ENCODE results near the gene DOCK10. TPM values are rescaled to one million over a fixed set of nuclear protein-coding genes. Genes with fewer than 3 reads are reported as not detected.

DOCK10 gene
- total RNA-seq, 4 donors from 2014 or later, result 8.1 to 35.4 (median 17.2) TPM

DNA sequence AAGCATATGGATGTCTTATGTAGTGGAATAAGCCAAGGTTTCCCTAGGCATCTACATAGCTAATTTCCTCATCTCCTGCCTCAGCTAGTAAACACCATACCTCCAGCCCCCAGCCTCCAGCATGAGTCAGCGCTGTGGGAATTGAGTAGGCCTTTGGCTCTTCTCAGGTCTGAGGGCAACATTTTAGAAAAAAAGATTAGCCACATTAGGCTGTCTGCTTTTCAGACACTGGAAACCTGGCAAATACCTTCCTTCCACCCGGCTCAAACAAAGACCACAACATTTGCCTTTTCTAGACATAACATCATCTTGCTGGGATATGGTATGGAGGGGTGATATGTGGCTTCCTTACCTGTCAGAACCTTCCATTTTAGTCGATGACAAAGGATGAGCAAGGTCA lies 320.0 kb downstream of the DOCK10 start:
- Histone ChIP-seq H3K9me3 (no peaks in the 10 kb centered on the region), H3K36me3 (no peaks in the 10 kb centered on the region), H3K27me3 (no peaks in the 10 kb centered on the region), H3K4me3 (no peak overlapping the region), H3K4me1 (peaks cover 4% of the 10 kb centered on the region), H3K27ac (no peak overlapping the region)
- no peak for DNase-seq (ENCODE audit: low spot score in 2 of 2)
- TF ChIP-seq POLR2AphosphoS5 (IDR thresholded peaks at IDR 0.05), result no peak
- TF ChIP-seq, protein P1, sequence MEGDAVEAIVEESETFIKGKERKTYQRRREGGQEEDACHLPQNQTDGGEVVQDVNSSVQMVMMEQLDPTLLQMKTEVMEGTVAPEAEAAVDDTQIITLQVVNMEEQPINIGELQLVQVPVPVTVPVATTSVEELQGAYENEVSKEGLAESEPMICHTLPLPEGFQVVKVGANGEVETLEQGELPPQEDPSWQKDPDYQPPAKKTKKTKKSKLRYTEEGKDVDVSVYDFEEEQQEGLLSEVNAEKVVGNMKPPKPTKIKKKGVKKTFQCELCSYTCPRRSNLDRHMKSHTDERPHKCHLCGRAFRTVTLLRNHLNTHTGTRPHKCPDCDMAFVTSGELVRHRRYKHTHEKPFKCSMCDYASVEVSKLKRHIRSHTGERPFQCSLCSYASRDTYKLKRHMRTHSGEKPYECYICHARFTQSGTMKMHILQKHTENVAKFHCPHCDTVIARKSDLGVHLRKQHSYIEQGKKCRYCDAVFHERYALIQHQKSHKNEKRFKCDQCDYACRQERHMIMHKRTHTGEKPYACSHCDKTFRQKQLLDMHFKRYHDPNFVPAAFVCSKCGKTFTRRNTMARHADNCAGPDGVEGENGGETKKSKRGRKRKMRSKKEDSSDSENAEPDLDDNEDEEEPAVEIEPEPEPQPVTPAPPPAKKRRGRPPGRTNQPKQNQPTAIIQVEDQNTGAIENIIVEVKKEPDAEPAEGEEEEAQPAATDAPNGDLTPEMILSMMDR (IDR thresholded peaks at IDR 0.05), result no peak
- no peak for TF ChIP-seq POLR2A (IDR thresholded peaks at IDR 0.05)
- no peak for TF ChIP-seq EP300 (IDR thresholded peaks at IDR 0.05)
- WGBS, result 84% methylated on average over 3 of the region's 3 CpGs

GRCh38 chr2:224716921-224717320 lies 325.3 kb downstream of the DOCK10 start:
- TF ChIP-seq POLR2A (IDR thresholded peaks at IDR 0.05), result no peak
- TF ChIP-seq POLR2AphosphoS5 (IDR thresholded peaks at IDR 0.05), result no peak
- TF ChIP-seq EP300 (IDR thresholded peaks at IDR 0.05), result no peak
- TF ChIP-seq, protein P1 (IDR thresholded peaks at IDR 0.05), result no peak
- WGBS, result 92% methylated on average over 2 of the region's 2 CpGs
- Histone ChIP-seq H3K27me3 (no peaks in the 10 kb centered on the region), H3K9me3 (no peaks in the 10 kb centered on the region), H3K4me3 (no peak overlapping the region), H3K4me1 (no peaks in the 10 kb centered on the region), H3K36me3 (no peaks in the 10 kb centered on the region), H3K27ac (no peak overlapping the region)
- DNase-seq (ENCODE audit: low spot score in 2 of 2), result no peak

DNA sequence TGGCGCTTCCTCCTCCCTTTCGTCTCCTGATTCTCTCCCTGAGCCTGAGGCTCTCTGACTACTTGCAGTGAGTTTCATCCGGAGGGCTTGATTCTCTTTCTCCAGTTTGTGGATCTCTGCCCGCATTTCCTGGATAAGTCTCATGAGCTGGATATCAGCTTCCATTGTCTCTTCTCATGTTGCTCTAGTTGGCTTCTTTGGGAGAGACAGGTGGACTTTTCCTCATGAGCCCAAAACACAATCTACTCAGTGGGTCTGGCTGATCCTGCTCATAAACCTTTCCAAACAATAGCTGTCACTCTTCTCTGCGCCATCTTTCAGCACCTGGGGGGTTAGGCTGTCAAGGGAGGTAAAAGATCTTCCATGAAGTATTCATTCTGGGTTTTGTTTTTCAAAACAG lies 326.1 kb downstream of the DOCK10 start, which contains the start of gene CCDC195:
Gene CCDC195, minus strand, starts transcription at position 165 of the 400 bp plus-strand sequence. Its CDS starts 0 bp downstream, at position 165.
- Histone ChIP-seq H3K4me1 (no peaks in the 10 kb centered on the region), H3K27me3 (no peaks in the 10 kb centered on the region), H3K4me3 (no peak within 1 kb of the TSS), H3K36me3 (no peaks in the 10 kb centered on the region), H3K9me3 (no peaks in the 10 kb centered on the region), H3K27ac (no peak within 1 kb of the TSS)
- no peak for DNase-seq (ENCODE audit: low spot score in 2 of 2)
- TF ChIP-seq POLR2AphosphoS5 (IDR thresholded peaks at IDR 0.05) (no peak), POLR2A (IDR thresholded peaks at IDR 0.05) (no peak), EP300 (IDR thresholded peaks at IDR 0.05) (no peak)
- TF ChIP-seq, protein P1 (IDR thresholded peaks at IDR 0.05), result no peak
- WGBS, result 79% methylated on average over 5 of the region's 5 CpGs

Data from suprapubic skin (tissue), 4 donors.